Thyroid gland (tissue), 4 donors: Measurements from ENCODE around the gene SCARF2.
"Not testable (repeated sequence)": the region's sequence is repeated elsewhere in the genome, so short reads cannot be mapped to it uniquely, and the experiment has no call there.

Experiments used
- POLR2A ChIP-seq, 2 donors: fragments of 450-650 bp; IDR thresholded peaks; one replicate each; pipeline ENCODE4 v1.6.1; 2017; ENCODE audit warnings: antibody characterized with exemption in 2 of 2, mild to moderate bottlenecking in 2 of 2, moderate library complexity in 1 of 2
- TF ChIP-seq, protein P1 (sequence below), 6 experiments: fragments of 200-600 bp in 3 of 6; fragments of 450-650 bp in 3 of 6; sonication (generic) in 3 of 6; IDR thresholded peaks; one replicate each; pipeline ENCODE4 v1.5.1; 2016 to 2019; ENCODE audit warnings: antibody characterized with exemption in 6 of 6, mild to moderate bottlenecking in 2 of 6, inconsistent platforms in 1 of 6, moderate library complexity in 1 of 6

- TF ChIP-seq, protein P1, sequence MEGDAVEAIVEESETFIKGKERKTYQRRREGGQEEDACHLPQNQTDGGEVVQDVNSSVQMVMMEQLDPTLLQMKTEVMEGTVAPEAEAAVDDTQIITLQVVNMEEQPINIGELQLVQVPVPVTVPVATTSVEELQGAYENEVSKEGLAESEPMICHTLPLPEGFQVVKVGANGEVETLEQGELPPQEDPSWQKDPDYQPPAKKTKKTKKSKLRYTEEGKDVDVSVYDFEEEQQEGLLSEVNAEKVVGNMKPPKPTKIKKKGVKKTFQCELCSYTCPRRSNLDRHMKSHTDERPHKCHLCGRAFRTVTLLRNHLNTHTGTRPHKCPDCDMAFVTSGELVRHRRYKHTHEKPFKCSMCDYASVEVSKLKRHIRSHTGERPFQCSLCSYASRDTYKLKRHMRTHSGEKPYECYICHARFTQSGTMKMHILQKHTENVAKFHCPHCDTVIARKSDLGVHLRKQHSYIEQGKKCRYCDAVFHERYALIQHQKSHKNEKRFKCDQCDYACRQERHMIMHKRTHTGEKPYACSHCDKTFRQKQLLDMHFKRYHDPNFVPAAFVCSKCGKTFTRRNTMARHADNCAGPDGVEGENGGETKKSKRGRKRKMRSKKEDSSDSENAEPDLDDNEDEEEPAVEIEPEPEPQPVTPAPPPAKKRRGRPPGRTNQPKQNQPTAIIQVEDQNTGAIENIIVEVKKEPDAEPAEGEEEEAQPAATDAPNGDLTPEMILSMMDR (IDR thresholded peaks at IDR 0.05): not testable (repeated sequence)
- not testable (repeated sequence) for TF ChIP-seq POLR2A (IDR thresholded peaks at IDR 0.05)
Measured at GRCh38 chr22:20415699-20416098, 21.9 kb downstream of the SCARF2 start.
